ENCODE results near the gene FOSL2. TPM values are rescaled to one million over a fixed set of nuclear protein-coding genes. Genes with fewer than 3 reads are reported as not detected.

FOSL2 gene
- total RNA-seq, 4 donors from 2014 or later, result 46.2 to 239 (median 207) TPM

DNA sequence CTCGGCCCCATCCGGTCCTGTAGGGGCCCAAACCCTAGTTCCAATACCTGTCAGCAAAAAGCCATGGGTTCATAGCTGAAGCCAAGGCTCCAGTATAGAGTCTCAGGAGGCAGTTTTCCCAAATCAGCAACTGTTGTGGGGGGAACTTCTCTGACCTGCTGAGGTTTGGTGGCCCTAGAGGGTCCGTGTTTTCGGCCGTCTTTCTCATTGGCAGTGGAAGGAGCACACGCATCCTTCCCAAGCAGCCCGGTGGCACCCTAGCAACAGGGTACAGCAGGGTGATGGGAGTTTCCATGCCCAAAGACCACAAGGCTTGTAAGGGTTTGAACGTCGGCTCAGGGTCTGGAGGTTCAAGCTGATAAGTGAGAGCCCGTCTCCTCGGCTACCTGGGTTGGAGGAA is 6.6 kb downstream of the FOSL2 start:
- peaks cover 0 to 66% (median 4%) of the 10 kb centered on the region in 4 donors for H3K4me1 ChIP-seq
- no peaks in the 10 kb centered on the region for H3K27me3 ChIP-seq
- peak in 1 of 3 donors; percentile 34 for DNase-seq
- peak overlapping the region in 2 of 4 donors; percentile 72 to 89 for H3K4me3 ChIP-seq
- H3K27ac ChIP-seq, result peak overlapping the region; percentile 12 to 99 (median 59)
- TF ChIP-seq CTCF (IDR thresholded peaks at IDR 0.05), result no peak
- TF ChIP-seq POLR2A (IDR thresholded peaks at IDR 0.05), result no peak
- H3K9me3 ChIP-seq, result no peaks in the 10 kb centered on the region
- H3K36me3 ChIP-seq, result peaks cover 0 to 50% (median 0%) of the 10 kb centered on the region in 3 donors

- peak in 1 of 3 donors; percentile 47 for DNase-seq
- Histone ChIP-seq H3K9me3 (no peaks in the 10 kb centered on the region), H3K36me3 (peaks cover 0 to 56% (median 0%) of the 10 kb centered on the region in 3 donors), H3K4me1 (peaks cover 0 to 71% (median 4%) of the 10 kb centered on the region in 4 donors), H3K27me3 (no peaks in the 10 kb centered on the region), H3K4me3 (peak overlapping the region in 2 of 4 donors; percentile 72 to 89), H3K27ac (peak overlapping the region in 3 of 4 donors; percentile 10 to 99 (median 66))
- TF ChIP-seq POLR2A (IDR thresholded peaks at IDR 0.05) (no peak), CTCF (IDR thresholded peaks at IDR 0.05) (no peak)
Measured at GRCh38 chr2:28399956-28400355, 7.3 kb downstream of the FOSL2 start.

DNA sequence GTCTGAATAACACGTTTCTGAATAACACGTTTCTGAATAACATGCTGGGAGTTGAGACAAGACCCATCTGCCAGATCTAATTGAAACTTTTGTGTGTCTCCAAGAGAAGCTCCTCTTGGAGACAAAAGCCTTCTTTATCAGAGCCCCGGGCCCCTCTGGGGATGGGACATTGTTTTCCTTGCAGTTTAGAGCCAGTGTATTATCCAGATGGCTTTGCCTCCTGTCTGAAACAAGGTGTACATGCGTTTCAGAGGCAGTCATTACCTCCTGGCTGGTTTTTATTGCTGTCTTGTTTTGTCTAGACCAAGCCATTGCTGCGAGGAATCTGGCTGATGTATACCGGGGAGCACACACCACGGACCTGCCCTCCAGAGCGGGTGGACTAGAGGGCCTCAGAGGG is 7.8 kb downstream of the FOSL2 start:
- no peaks in the 10 kb centered on the region for H3K27me3 ChIP-seq
- DNase-seq, result peak in 1 of 3 donors; percentile 8
- H3K36me3 ChIP-seq, result peaks cover 0 to 61% (median 0%) of the 10 kb centered on the region in 3 donors
- H3K27ac ChIP-seq, result peak overlapping the region in 2 of 4 donors; percentile 2 to 10
- TF ChIP-seq CTCF (IDR thresholded peaks at IDR 0.05) (peak in 1 of 6 experiments; percentile 6), POLR2A (IDR thresholded peaks at IDR 0.05) (no peak)
- H3K4me3 ChIP-seq, result peak overlapping the region in 1 of 4 donors; percentile 4
- peaks cover 0 to 73% (median 4%) of the 10 kb centered on the region in 4 donors for H3K4me1 ChIP-seq
- no peaks in the 10 kb centered on the region for H3K9me3 ChIP-seq

DNA sequence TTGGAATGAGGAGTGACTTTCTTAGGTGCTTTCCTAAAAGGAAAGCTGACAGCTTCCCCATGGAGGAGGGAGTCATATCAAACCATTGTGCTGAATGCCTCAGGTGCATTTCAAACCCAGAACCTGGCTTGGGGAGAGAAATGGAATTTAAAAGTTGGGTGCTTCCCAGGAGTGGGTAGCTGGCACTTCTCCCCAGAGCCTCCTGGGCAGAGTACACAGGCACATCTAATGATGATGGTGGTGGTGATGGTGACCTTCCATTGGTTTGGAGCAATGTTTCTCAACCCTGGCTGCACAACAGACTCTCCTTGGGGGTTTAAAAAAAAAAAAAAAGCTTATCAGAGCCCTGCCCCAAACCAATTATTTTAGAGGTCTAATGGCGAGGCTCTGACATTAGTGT is 8.3 kb downstream of the FOSL2 start:
- Histone ChIP-seq H3K27me3 (no peaks in the 10 kb centered on the region), H3K27ac (no peak overlapping the region), H3K36me3 (peaks cover 0 to 66% (median 0%) of the 10 kb centered on the region in 3 donors), H3K4me1 (peaks cover 0 to 73% (median 4%) of the 10 kb centered on the region in 4 donors), H3K4me3 (peak overlapping the region in 1 of 4 donors; percentile 4), H3K9me3 (no peaks in the 10 kb centered on the region)
- TF ChIP-seq POLR2A (IDR thresholded peaks at IDR 0.05) (no peak), CTCF (IDR thresholded peaks at IDR 0.05) (no peak)
- DNase-seq, result no peak

DNA sequence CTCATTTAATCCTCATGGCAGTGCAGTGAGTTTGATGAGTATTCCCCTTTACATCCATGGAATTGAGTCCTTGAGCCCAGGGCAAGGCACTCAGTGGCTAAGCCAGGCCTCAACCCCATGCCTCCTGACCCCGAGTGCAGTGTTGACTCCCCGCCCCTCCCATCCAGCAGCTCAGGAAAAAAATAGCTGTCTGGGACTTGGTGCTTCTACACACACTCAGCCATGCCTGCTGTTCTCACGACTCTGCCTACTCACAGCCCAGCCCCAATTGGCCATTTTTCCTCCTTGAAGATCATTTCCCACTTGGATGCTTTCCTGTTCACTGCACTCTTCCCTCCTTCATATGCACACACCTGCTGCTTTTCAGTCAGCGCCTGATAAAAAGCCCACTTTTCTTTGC is 8.8 kb downstream of the FOSL2 start:
- H3K27me3 ChIP-seq, result no peaks in the 10 kb centered on the region
- H3K4me1 ChIP-seq, result peaks cover 0 to 76% (median 4%) of the 10 kb centered on the region in 4 donors
- peak overlapping the region in 1 of 4 donors; percentile 33 for H3K27ac ChIP-seq
- no peak for TF ChIP-seq CTCF (IDR thresholded peaks at IDR 0.05)
- no peak for TF ChIP-seq POLR2A (IDR thresholded peaks at IDR 0.05)
- peak in 1 of 3 donors; percentile 47 for DNase-seq
- H3K36me3 ChIP-seq, result peaks cover 0 to 71% (median 0%) of the 10 kb centered on the region in 3 donors
- no peak overlapping the region for H3K4me3 ChIP-seq
- no peaks in the 10 kb centered on the region for H3K9me3 ChIP-seq

Measured in Peyer's patch (tissue), 4 donors.